SK-N-SH (cell line): ENCODE measurements around the gene NXPE3. TPM values are rescaled to one million over a fixed set of nuclear protein-coding genes. Genes with fewer than 3 reads are reported as not detected.

Source experiments
- CTCF ChIA-PET: fragments of 300-600, 350-600 bp; formaldehyde crosslinking; extraction: SDS; loops from one replicate; lab custom pipeline; 2021; lab: Yijun Ruan, JAX
- POLR2A ChIA-PET: fragments of 350-600 bp; sonication (Branson Sonifier 250); formaldehyde crosslinking; extraction: SDS; loops from one replicate; lab custom pipeline; 2020; ENCODE audit warnings: antibody characterized with exemption, inconsistent platforms; lab: Yijun Ruan, JAX
- DNase-seq: peaks from one replicate; pipeline ENCODE4 v3.0.0; 2012
- H2AFZ ChIP-seq: fragments of 200-600 bp; sonication (generic); 2 replicates; pipeline ENCODE4 v1.8.1; 2016; ENCODE audit warnings: antibody characterized with exemption, mild to moderate bottlenecking, low read depth
- H3F3A ChIP-seq: fragments of 200-600 bp; sonication (generic); replicated peaks from 2 replicates; pipeline ENCODE3; 2016; ENCODE audit warnings: antibody characterized with exemption, mild to moderate bottlenecking; ENCODE audit not compliant: insufficient read depth
- H3K27ac ChIP-seq, 2 experiments: fragments of 200-500 bp in 1 of 2; fragments of 200-600 bp in 1 of 2; sonication (Bioruptor generic) in 1 of 2; sonication (generic), shearing (Covaris generic) in 1 of 2; 2 replicates each; pipeline versions ENCODE4 v1.5.1 to v1.6.1; 2014 to 2016; ENCODE audit warnings: low read depth in 2 of 2, inconsistent platforms in 1 of 2, low read length in 1 of 2, mild to moderate bottlenecking in 1 of 2, mixed read lengths in 1 of 2
- H3K27me3 ChIP-seq: fragments of 200-600 bp; sonication (generic), shearing (Covaris generic); 2 replicates; pipeline ENCODE4 v1.6.1; 2016; ENCODE audit warnings: mixed run types; ENCODE audit not compliant: insufficient read depth
- H3K36me3 ChIP-seq, 2 experiments: fragments of 200-500 bp in 1 of 2; fragments of 200-600 bp in 1 of 2; sonication (Bioruptor generic) in 1 of 2; sonication (generic) in 1 of 2; replicated peaks in 1 of 2; 2 replicates each; pipeline versions ENCODE3 to v1.5.1; 2014 to 2016; ENCODE audit warnings: low read length in 1 of 2, mild to moderate bottlenecking in 1 of 2; ENCODE audit not compliant: insufficient read depth in 2 of 2, control insufficient read depth in 1 of 2
- H3K4me1 ChIP-seq, 2 experiments: fragments of 200-500 bp in 1 of 2; fragments of 200-600 bp in 1 of 2; sonication (Bioruptor generic) in 1 of 2; sonication (generic), shearing (Covaris generic) in 1 of 2; 2 replicates each; pipeline versions ENCODE4 v1.5.1 to v1.6.1; 2014 to 2016; ENCODE audit warnings: low read depth in 1 of 2, low read length in 1 of 2, mixed run types in 1 of 2; ENCODE audit not compliant: insufficient read depth in 2 of 2, control insufficient read depth in 1 of 2
- H3K4me2 ChIP-seq: fragments of 200-600 bp; sonication (generic), shearing (Covaris generic); 2 replicates; pipeline ENCODE4 v1.6.1; 2017; ENCODE audit warnings: mixed run types
- H3K4me3 ChIP-seq, 2 experiments: fragments of 200-500 bp in 1 of 2; fragments of 200-600 bp in 1 of 2; sonication (Bioruptor generic) in 1 of 2; sonication (generic), shearing (Covaris generic) in 1 of 2; 2 replicates each; pipeline versions ENCODE4 v1.5.1 to v1.8.1; 2014 to 2016; ENCODE audit warnings: low read depth in 2 of 2, inconsistent platforms in 1 of 2, low read length in 1 of 2, mild to moderate bottlenecking in 1 of 2, mixed read lengths in 1 of 2, moderate library complexity in 1 of 2
- H3K79me2 ChIP-seq: fragments of 200-600 bp; sonication (generic); 2 replicates; pipeline ENCODE4 v1.8.1; 2017; ENCODE audit warnings: mild to moderate bottlenecking; ENCODE audit not compliant: insufficient read depth
- H3K9ac ChIP-seq: fragments of 200-600 bp; sonication (generic); 2 replicates; pipeline ENCODE4 v1.6.1; 2017; ENCODE audit warnings: mixed run types
- H3K9me2 ChIP-seq: fragments of 200-600 bp; sonication (generic); 2 replicates; pipeline ENCODE4 v1.6.1; 2017; ENCODE audit warnings: mixed run types
- H3K9me3 ChIP-seq: fragments of 200-600 bp; sonication (generic); 2 replicates; pipeline ENCODE4 v1.6.1; 2017; ENCODE audit warnings: mixed run types, mild to moderate bottlenecking, moderate library complexity
- H4K20me1 ChIP-seq: fragments of 200-600 bp; sonication (generic); 2 replicates; pipeline ENCODE4 v1.6.1; 2017; ENCODE audit warnings: mild to moderate bottlenecking, mixed run types; ENCODE audit not compliant: insufficient read depth
- CHD2 ChIP-seq: fragments of 150-350 bp; IDR thresholded peaks from 2 replicates; pipeline ENCODE4 v1.6.1; 2018; ENCODE audit warnings: low read length; ENCODE audit not compliant: partially characterized antibody
- EZH2phosphoT487 ChIP-seq: fragments of 200-600 bp; sonication (generic); IDR thresholded peaks from 2 replicates; pipeline ENCODE4 v1.6.1; 2017; ENCODE audit warnings: low read depth, mixed run types, mild to moderate bottlenecking, antibody characterized with exemption, moderate library complexity, borderline replicate concordance
- FOXJ3 ChIP-seq: sonication (generic); formaldehyde crosslinking; IDR thresholded peaks from 2 replicates; pipeline ENCODE4 v1.5.1; 2020; ENCODE audit warnings: mild to moderate bottlenecking, missing genetic modification reagents
- JUND ChIP-seq: IDR thresholded peaks from 2 replicates; pipeline ENCODE4 v1.4.0; 2012
- MXI1 ChIP-seq: IDR thresholded peaks from 2 replicates; pipeline ENCODE4 v1.6.1; 2012; ENCODE audit warnings: mild to moderate bottlenecking, low read depth, low read length, improper control_type of control experiment
- PBX3 ChIP-seq: IDR thresholded peaks from 2 replicates; pipeline ENCODE4; 2012
- RAD21 ChIP-seq: IDR thresholded peaks from 2 replicates; pipeline ENCODE4 v1.6.1; 2012; ENCODE audit warnings: mild to moderate bottlenecking, low read length
- RCOR1 ChIP-seq: fragments of 150-350 bp; IDR thresholded peaks from 2 replicates; pipeline ENCODE4 v1.6.1; 2017; ENCODE audit warnings: antibody characterized with exemption, low read length
- REST ChIP-seq: IDR thresholded peaks from 2 replicates; pipeline ENCODE4 v1.6.1; 2012; ENCODE audit warnings: mild to moderate bottlenecking, low read depth, low read length, moderate library complexity
- RFX5 ChIP-seq: IDR thresholded peaks from 2 replicates; pipeline ENCODE4 v1.6.1; 2012; ENCODE audit warnings: mild to moderate bottlenecking, improper control_type of control experiment, low read length
- RXRA ChIP-seq: IDR thresholded peaks from 2 replicates; pipeline ENCODE4 v1.4.0; 2012; ENCODE audit warnings: low read depth, mild to moderate bottlenecking, borderline replicate concordance
- SIN3A ChIP-seq: IDR thresholded peaks from 2 replicates; pipeline ENCODE4 v1.6.1; 2012; ENCODE audit warnings: low read depth, mild to moderate bottlenecking, low read length, moderate library complexity, borderline replicate concordance
- TAF1 ChIP-seq: IDR thresholded peaks from 2 replicates; pipeline ENCODE4 v1.6.1; 2012; ENCODE audit warnings: low read depth, mild to moderate bottlenecking, low read length, moderate library complexity, borderline replicate concordance
- WGBS: methylation state at CpG from one replicate; pipeline ENCODE4 v1.1.6; 2017; ENCODE audit warnings: low lambda C conversion rate; 5-methylcytosine and 5-hydroxymethylcytosine counted together
- polyA plus RNA-seq, 3 experiments: library from polyadenylated mRNA; depleted of rRNA; stranded (reverse); fragments of >200 nt; gene quantifications; 2 replicates each; pipeline ENCODE4 v1.2.3, GENCODE V29; 2012
- TF ChIP-seq, protein P1 (sequence below): fragments of 150-350 bp; IDR thresholded peaks from 2 replicates; pipeline ENCODE4 v1.6.1; 2017; ENCODE audit warnings: antibody characterized with exemption, low read length, low read depth, borderline replicate concordance
- TF ChIP-seq, protein P2 (sequence below): IDR thresholded peaks from 2 replicates; pipeline ENCODE4 v1.4.0; 2012; ENCODE audit warnings: low read depth

Gene NXPE3
- polyA plus RNA-seq, 1 of the 3 experiments (the other 2 are of a cell fraction) = 21.3 TPM

DNA sequence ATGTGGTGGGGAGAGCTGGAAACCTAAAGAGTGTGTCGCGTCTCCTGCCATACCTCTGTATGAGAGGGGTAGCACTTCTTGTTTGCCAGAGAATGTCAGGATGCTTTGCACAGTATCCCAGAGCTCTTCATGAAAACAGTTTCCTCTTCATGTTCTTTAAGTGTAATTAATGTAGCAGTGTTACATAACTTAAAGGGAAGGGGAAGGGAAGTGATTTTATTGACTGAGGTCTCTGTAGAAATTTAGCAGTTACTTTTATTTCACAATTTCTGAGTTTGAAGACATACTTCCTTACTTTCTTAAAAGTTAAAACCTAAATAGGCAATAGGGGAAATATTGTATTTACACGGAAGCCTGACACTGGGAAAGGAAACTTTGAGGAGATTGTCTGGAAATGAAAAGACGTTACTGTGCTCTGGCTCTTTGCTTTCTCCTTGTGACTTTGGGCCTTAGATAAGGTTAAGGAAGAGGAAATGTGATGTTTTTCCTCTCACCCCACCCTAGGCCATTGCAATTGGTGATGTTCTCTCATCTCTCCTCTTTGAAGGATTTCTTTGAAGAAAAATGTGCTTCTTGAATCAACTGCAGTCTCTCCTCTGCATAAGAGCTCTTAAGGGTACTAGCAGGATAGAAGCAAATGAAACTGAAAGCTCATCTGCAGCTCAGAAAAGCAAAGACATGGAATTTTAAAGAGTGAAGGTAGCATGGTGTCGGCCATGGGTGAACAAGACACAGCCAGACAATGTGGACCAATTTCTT, 6.0 kb downstream of the NXPE3 start:
- CTCF ChIA-PET = interaction anchor here (1.7 to 4.2 kb wide), 2 partner anchors 18 to 25 kb away, joined by 5 to 26 read pairs; no protein-coding TSS in a partner anchor
- Histone ChIP-seq H3K27ac (no peak overlapping the region), H3K9ac (no peak overlapping the region), H3K4me2 (no peak overlapping the region), H2AFZ (no peak overlapping the region), H4K20me1 (no peaks in the 10 kb centered on the region), H3K79me2 (peaks cover 24% of the 10 kb centered on the region), H3K27me3 (no peaks in the 10 kb centered on the region), H3K9me3 (no peaks in the 10 kb centered on the region), H3K4me1 (peaks cover 0 to 17% of the 10 kb centered on the region in 2 experiments; a peak in 2 of 4 replicates), H3K36me3 (peaks cover 43 to 45% of the 10 kb centered on the region in 2 experiments), H3F3A (peaks cover 10% of the 10 kb centered on the region), H3K9me2 (no peaks in the 10 kb centered on the region), H3K4me3 (no peak overlapping the region)
- POLR2A ChIA-PET = interaction anchor here (0.6 kb wide), 1 partner anchor 12 kb away, joined by 3 read pairs; no protein-coding TSS in a partner anchor
- no peak for DNase-seq
- WGBS = 98% methylated on average over 5 of the region's 5 CpGs
- TF ChIP-seq RFX5 (no peak), MXI1 (no peak), SIN3A (no peak), FOXJ3 (CRISPR knock-in tag) (no peak), CHD2 (no peak), EZH2phosphoT487 (no peak), RAD21 (no peak), RCOR1 (no peak), RXRA (no peak), REST (no peak), PBX3 (no peak), TAF1 (no peak), JUND (no peak)
- TF ChIP-seq, protein P1, sequence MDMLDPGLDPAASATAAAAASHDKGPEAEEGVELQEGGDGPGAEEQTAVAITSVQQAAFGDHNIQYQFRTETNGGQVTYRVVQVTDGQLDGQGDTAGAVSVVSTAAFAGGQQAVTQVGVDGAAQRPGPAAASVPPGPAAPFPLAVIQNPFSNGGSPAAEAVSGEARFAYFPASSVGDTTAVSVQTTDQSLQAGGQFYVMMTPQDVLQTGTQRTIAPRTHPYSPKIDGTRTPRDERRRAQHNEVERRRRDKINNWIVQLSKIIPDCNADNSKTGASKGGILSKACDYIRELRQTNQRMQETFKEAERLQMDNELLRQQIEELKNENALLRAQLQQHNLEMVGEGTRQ = no peak
- TF ChIP-seq, protein P2, sequence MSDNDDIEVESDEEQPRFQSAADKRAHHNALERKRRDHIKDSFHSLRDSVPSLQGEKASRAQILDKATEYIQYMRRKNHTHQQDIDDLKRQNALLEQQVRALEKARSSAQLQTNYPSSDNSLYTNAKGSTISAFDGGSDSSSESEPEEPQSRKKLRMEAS = no peak
